Anterior cingulate cortex (tissue), 58 donors: ENCODE measurements around the gene ZBTB20.
"Not testable (repeated sequence)": the region's sequence is repeated elsewhere in the genome, so short reads cannot be mapped to it uniquely, and the experiment has no call there.

Experiments
- DNase-seq, 58 donors: peaks; one replicate each; lab custom pipeline; 2025; lab: John Stamatoyannopoulos, UW

ZBTB20 gene

DNA sequence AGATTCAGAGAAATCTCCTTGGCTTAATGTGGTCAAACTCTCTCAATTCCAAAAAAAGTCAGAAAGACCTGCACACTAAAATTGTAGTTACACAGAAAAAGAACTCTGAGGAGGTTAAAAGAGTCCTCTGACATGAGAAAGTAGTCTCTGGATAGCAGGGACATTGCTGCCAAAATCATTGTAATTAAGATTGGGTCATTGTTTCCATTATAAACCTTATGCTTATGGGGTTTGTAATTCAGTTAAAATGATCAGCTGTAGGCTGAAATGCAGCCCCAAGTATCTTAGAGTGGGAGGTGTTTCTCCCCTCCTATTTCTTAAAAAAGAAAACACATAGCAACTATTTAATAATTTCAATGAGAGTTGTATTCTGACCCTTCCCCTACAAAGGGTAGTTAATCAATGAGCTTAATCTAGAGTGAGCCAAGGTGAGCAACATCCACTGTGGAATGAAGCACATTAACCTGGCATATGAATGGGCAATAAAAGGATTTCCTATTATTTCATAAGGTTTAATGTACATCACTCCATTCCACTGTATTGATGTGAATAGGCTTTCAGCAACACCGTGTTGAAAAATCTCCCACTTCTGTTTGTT lies 446.4 kb downstream of the ZBTB20 start:
- no peak for DNase-seq

DNA sequence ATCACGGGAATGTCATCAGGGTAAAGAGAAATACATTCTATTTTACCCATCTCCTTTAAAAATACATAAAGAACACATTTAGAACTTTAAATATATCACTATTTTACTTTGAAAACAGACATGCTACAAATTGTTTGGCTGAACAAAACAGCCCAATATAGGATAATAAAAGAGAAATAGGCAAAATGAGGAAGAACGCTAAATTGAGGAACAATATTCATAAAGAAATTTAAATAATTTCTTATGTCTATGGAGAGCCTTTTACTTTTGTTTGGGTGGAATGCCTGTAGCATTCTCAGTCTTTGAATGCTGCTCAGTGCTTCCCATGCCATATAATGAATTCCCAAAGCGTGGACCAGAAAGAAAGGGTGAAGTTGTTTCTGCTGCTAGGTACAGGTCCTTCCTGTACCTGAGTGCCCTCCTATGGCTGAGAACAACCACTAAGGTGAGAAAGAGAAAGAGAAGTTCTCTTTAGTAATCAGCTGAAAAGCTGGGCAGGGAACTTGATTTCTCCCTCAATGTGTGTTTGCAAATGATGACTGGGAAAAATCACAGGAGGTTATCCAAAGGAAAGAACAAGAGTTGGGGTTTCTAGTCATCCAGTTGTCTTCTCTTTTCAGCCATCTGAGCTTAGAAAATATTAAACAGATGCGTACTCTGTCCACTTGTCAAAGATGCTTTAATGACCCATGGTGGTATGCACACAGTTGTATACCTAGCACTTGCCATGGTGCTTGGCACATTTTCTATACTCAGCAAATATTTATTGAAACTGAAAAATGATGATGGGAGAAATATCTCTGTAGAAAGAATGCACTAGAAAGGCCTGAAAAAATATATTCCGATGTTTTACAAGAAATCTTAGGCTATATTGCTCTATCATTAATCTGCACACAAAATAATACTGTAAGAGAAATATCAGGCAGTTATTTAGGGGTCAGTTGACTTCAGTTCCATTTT lies 448.7 kb downstream of the ZBTB20 start:
- DNase-seq = no peak

DNA sequence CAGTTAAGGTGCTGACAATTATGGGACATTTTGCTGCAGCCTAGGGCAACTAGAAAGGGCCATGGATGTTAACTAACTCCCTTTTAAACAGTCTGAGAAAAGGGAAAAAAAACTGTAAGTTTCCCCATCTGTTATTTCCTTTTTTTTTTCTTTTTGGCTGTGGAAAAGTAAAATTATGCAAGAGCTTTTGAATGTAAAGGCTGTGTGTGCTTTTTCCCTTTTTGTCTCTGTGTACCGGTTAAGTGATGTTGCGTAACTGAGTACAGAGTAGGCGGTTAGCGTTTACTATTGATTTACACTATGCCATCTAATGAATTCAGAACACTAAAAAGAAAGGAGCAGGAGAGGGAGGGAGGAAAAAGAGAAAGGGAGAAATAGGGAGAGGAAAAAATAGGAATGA lies 449.7 kb downstream of the ZBTB20 start:
- peak in 1 of 58 donors; percentile 22 for DNase-seq

DNA sequence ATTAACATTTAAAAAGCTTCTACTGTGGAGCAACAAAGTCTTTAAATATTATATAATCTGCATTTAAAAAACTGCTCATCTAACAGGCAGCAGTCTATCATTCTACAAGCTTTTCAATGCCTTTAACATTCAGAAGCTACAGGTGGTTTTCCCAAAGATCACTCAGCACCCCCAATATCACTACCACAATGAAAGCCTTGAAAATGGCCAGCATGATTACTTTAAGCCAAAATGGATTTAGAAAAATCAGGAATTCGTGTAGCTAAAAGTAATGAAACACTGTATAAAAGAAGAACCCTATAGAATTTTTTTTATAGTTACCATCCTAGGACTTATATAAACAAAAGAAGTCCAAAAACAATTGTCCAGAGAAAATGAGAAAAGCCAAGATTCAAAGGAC lies 452.8 kb downstream of the ZBTB20 start:
- no peak for DNase-seq

DNA sequence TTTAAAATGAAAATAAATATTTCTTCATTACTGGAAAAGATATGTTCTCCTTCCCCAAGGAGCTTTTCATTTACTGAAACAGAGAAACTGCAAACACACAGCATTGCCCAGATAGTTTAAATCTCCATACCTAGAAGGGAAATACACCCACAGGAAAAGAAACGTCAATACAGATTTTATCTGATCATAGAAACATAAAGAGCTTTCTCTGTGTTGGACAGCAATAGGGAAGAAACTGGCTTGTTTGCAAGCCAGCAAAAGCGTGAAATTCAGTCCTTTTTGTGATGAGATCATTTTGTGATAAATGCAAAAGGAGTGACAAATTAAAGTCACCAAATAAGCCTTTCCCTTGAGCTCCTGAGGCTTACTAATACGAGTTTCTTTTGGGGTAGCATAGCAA lies 455.2 kb downstream of the ZBTB20 start:
- no peak for DNase-seq

DNA sequence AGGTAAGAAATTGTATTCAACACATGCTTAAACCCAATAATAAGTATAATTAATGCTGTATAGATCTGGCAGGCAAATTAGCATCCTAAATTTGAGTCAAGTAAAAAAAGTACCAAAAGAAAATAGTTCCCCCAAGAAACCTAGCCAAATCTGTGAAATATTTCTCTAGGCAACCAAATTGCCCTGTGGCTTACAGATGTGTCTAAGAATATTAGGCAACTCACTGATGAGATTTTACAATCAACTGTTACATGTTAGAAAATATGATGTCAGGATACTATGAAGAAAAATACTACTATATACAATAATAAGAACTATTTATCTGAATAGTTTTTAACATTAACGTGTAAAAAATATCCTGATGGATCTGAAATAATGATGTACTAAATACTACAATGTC lies 456.2 kb downstream of the ZBTB20 start:
- no peak for DNase-seq

DNA sequence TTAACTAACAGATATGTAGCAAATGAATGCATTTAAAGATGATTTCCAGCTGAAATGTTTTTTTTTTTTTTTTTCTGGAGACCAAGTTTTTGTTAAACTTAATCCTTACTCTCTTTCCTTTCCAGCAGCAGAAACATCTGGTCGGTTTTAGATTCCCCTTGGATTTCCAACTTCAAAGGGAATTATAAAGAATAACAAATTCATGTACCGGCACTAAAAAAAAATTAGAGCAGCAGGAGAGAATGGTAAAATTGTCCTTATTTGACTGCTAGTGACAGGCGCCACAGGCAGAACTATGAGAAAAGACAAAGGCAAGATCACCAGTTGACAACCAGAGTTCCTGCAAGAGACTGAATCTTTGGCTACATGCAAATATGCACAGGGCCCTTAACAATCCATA lies 459.9 kb downstream of the ZBTB20 start:
- no peak for DNase-seq

DNA sequence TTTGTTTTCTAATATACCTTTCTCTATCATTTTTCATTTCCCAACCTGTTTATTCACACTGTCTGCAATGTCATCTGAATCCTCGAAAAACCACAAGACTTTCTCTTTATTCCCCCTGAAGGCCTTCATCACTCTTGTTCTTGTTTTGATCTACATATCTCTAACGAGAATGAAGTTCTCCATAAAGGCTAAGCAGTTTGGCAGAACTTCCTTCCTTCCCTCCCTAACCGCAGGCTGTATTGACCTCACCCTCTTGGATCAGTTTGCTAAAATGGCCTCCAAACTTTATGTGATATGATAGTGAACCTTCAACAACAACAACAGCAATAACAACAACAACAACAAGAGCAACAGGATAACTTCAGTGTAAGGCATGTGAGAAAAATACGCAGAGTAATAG lies 460.5 kb downstream of the ZBTB20 start:
- DNase-seq = no peak

DNA sequence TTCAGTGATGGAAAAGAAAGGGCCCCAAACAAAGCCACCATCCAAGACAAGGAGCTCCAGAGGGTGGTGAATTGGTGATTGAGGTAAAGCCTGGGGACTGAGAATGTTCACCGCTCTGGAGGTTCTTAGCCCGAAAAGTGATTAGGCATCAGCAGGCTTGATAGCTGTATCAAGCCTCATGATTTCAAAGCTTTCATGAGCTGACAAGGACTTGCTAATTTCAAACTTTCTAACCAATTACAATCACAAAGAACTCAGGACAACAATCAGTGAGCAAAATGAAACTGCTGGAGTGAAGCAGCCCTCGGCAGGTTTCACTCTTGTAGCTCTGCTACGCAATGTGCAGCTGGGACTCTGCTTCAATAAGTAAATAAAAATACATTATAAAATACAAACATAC lies 461.9 kb downstream of the ZBTB20 start:
- DNase-seq = peak in 1 of 58 donors; percentile 2

DNA sequence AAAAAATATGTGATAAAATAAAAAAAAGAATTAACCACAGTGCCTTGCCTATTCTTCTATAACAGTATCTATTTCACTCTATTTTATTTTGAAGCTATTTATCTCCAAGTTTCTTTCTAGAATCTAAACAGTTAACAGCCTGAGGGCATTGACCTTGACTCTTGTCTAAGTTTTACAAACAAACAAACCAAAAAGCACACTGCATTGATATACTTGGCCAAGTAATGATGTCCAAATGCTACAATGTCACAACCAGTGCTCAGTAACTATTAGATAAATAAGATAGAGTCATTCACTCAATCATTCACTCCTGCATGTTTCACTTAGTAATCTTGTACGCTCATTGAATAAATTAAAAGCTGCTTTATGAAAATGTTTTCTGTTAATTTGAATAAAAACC lies 466.8 kb downstream of the ZBTB20 start:
- no peak for DNase-seq

DNA sequence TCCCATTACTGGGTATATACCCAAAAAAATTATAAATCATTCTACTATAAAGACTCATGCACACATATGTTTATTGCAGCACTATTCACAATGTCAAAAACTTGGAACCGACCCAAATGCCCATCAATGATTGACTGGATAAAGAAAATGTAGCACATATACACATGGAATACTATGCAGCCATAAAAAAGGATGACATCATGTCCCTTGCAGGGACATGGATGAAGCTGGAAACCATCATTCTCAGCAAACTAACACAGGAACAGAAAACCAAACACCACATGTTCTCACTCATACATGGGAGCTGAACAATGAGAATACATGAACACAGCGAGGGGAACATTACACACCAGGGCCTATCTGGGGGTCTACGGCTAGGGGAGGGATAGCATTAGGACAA lies 467.3 kb downstream of the ZBTB20 start:
- DNase-seq = not testable (repeated sequence)

DNA sequence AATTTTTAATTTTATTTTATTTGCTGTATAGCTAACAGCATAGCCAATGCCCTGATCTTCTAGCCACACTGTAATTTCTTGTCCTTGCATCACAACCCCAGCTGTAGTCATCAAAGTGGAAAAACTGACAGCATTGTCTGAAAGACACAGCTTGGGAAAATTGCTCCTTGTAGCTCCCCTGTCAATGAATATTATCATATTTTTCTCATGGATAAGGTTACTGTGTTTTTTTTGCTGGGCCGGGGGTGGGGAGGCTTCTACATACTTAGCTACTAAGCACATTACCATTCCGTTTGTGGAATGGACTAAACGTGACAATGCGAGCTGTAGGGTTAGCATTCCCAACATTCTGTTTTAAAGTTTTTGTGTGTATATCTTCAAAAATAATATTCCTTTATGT lies 472.0 kb downstream of the ZBTB20 start:
- no peak for DNase-seq

DNA sequence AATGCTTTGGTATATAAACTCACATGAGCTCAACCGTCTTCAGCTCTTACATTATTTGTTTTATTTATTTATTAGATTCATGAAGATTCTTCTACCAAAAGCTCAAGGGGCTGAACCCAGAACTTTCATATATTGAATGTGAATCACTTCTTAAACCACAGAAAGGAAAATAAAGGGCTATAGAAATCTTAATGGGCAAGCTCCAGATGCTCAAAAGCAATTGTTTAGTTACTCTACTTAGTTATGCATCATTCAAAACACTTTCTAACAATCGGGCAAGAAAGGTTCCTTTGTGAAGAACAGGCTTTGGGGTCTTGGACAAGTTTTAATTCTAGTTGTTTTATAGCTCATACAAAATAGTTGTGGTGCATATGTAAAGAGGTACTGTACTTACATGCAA lies 473.1 kb downstream of the ZBTB20 start:
- DNase-seq = no peak

DNA sequence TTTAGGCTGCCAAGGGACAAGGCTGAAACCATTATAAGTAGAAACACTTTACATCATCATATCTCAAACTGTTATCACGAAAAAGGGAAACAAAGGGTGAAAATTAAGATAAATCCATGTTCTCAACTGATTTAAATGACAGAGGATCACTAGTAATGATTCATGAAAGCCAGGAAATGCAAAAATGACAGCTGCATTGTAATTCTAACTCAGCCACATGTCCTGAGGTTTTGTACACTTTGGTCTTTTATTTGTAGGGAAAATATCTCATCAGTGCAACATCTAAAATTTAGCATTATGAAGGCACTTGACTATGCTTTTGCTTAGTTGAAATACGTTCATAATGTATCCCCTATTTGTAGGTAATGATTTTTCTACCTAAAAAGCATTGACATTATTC lies 473.6 kb downstream of the ZBTB20 start:
- no peak for DNase-seq

DNA sequence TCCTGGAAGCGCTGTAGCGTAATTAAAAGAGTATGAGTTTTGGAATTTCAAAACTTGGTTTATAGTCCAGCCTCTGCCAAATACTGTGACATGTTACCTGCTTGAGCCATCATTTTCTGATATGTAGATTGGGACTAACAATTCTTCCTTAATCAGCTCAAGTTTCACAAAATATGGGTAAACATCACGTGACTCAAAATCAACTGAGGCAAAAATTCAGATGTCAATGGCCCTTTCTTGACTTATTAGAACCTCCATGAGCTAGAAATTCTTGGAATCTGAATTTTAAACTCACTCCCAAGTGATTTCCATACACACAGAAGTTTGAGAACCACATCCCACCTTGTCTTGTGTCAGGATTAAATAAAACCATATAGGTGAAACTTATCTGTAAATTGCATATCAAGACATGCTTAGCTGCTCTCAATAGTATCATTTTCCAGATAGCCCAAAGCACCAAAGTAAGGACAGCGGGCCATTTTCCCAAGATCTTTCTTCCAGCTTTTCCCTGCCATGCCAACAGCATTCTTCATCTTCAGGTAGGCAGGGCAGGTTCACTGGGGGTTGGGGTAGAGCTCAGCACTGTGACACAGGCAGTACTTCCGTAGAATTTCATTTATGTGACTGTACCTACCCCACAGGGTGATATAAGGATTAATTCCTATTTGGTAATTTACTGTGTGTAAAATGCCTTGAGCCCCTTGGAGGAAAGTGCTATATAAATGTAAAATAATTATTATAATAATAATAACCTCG lies 474.2 kb downstream of the ZBTB20 start:
- DNase-seq = no peak

DNA sequence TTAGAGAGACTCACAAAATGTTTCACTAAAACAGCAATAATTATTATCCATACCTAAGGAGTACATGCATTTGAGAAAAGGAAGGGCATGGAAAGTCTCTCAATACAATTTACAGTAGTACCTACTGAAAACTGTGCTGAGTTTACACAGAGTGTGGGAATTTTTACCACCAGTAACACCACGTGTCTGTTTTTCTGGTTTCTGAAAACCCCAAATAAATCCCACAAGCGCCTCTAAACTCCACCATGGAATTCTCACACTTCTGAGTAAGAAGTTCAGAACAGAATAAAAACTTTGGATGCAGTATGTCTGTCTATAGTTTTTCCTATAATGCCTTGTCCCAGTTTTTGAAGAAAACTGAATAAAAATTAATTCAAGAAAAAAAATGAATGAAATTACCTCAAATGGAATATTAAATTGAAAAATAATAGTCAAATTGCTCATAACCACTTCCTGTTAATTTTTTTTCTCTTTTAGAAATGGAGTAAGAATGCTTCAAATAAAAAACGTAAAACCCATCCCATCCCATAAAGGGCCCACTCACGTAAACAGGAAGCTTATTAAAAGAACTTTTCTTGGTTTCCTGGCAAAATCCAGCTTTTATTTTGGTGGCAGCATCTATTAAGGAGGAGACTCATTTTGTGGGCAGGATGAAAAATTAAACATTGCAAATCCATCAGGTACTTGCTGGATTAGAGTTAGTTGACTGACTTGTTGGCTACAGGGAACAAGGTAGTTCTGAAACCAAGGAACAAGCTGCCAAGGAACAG lies 475.2 kb downstream of the ZBTB20 start:
- DNase-seq = no peak

DNA sequence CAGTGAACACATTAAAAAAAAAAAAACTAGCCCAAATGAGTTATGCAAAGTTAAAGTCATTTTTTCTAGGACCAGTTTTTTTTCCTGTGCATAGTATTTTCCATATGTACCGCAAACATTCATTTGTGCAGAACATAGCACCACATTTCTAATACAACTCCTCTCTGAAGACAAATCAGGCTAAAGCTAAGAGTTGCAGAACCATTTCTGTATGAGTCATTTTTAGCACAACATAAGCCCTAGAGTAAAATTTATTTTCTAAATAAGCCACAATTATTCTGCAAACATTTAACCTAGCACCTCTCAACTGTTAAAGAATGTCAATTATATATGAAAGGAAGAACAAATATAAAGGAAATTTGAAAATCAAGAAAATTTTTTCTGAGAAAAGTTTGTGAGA lies 477.5 kb downstream of the ZBTB20 start:
- no peak for DNase-seq

DNA sequence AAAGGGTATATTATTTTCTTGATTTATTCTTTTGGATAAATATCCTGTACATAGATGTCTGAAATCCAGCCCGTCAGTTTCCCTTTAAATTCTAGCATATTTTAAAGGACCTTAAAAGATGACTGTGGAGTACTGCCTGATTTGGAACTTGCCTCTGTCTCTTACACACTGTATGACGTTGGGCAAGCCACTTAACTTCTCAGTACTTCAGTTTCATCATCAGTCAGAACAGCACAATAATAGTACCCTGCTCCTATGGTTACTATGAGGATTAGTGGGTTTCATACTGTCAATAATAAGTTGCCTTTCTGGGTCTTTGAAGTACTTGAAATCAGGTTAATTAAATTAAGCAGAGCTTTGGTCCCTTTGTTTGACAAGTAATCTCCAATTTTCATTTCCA lies 479.0 kb downstream of the ZBTB20 start:
- no peak for DNase-seq

DNA sequence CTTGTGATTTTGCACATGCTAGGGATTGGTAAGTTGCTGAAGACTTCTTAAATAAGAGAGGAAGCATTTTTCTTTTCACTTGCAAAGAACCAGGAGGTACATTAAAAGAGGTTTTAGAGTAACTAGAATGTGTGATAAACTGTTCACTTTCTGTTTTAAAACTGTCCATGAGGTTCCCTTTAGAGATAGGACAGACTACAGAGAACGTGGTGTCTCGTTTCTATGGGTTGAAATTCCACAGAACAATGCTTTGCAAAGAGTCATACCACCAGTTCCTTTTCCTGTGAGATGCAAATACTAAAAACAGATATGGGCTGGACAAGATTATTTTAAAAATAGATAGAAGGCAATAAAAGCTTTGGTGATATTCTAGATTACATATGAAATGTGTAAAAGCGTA lies 480.5 kb downstream of the ZBTB20 start:
- DNase-seq = no peak

DNA sequence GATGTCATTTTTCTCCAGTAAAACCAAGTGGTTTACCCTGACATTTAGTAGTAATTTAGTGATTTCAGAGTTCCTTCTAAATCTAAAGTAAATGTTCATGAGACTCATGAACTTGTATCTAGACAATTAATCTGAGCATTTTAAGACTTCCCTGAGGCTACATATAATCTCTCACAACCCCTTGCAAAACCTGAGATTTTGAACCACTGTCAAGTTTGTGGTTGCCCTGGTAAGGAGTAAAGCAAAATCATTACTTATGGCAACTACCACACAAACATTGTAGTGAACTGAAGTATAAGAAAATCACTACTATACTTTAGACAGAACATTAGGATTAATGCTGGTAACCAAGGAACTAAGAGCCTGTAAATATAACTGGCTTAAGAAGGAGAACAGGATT lies 483.1 kb downstream of the ZBTB20 start:
- no peak for DNase-seq

DNA sequence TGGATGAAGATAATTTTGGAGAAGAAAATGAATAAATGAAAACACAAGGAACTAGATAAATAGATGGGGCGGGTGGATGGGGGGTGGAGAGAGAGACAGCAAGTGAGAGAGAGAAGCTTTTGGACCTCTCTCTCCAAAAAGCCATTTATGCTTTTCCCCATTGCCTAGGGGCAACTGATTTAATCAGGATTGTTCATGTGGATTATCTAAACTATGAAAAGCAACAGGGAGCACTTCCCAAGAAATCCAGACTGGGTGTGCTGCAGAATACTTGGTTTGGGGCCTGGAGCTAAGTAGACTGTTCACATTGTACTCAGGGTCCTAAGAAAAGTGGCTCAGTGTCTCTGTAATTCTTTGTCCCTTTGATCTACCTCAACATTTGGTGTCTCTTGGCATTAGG lies 486.3 kb downstream of the ZBTB20 start:
- no peak for DNase-seq
